ENCODE data around the gene CTBS. TPM values are rescaled to one million over a fixed set of nuclear protein-coding genes. Genes with fewer than 3 reads are reported as not detected.

The CTBS gene
- 10 to 100 TPM; 10.6 to 12.6 TPM for total RNA-seq

GRCh38 chr1:84573967-84574842, at the start of gene CTBS:
Gene CTBS, minus strand, starts transcription at chr1:84574440. Its CDS starts 25 bp downstream, at chr1:84574415.
- peaks cover 34% of the 10 kb centered on the region for H3K4me1 Mint-ChIP-seq
- H3K27ac Mint-ChIP-seq, result peak within 1 kb of the TSS; percentile 99
- H3K36me3 Mint-ChIP-seq, result peaks cover 31% of the 10 kb centered on the region
- peak; percentile 85 for DNase-seq
- H3K4me3 Mint-ChIP-seq, result peak within 1 kb of the TSS; percentile 95
- H3K27me3 Mint-ChIP-seq, result no peaks in the 10 kb centered on the region
- peaks cover 6% of the 10 kb centered on the region for H3K9me3 Mint-ChIP-seq

DNA sequence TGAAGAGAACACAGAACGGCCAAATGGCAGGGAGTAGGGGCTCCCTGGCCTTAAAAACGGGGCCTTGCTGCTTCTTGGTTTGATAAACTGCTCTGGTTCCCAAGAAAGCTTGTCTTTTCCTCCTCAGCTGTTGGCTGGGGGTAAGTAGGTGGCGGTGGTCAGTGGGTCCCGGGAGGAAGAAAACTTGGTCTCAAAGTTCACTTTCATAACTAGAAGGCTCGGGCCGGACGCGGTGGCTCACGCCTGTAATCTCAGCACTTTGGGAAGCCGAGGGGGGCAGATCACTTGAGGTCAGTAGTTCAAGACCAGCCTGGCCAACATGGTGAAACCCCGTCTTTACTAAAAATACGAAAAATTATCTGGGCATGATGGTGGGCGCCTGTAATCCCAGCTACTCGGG, 47.3 kb upstream of the CTBS start:
- Mint-ChIP-seq H3K27me3 (no peaks in the 10 kb centered on the region), H3K4me3 (no peak overlapping the region)
- no peak for DNase-seq

DNA sequence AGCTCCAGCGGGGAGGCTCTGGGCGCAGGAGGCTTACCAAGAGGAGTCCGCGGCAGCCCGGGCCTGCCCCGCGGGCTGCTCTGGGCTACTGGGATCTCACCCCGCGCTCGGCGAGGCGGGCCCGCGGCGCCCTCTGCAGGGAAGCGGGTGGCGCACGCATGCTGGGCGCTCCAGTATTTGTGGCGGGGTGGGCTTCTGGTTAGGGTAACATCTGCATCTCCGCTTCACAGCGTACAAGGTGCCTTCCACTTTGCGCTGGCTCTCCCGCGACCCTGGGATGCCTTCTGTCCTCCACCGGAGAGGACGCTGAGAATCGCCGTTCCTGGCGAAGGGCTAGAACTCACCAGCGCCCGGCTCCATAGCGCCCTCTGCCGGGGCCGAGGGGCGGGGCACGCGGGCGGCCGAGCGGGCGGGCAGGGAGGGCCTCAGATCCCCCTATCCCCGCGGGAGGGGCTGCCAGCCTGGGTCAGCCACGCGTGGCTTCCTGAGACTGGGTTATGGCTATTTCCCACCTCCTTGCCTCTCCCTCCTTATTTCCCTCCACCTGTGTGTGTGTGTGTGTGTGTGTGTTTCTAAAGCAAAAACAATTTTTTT, 46.6 kb upstream of the CTBS start:
- Mint-ChIP-seq H3K4me3 (peak overlapping the region; percentile 85), H3K4me1 (peaks cover 23% of the 10 kb centered on the region), H3K27ac (peak overlapping the region; percentile 89), H3K27me3 (no peaks in the 10 kb centered on the region), H3K36me3 (no peaks in the 10 kb centered on the region), H3K9me3 (no peaks in the 10 kb centered on the region)
- peak; percentile 87 for DNase-seq

More for the DNA sequence above, 47.3 kb upstream of the CTBS start:
- H3K4me1 Mint-ChIP-seq, result peaks cover 23% of the 10 kb centered on the region
- no peaks in the 10 kb centered on the region for H3K36me3 Mint-ChIP-seq
- H3K27ac Mint-ChIP-seq, result no peak overlapping the region
- H3K9me3 Mint-ChIP-seq, result no peaks in the 10 kb centered on the region

GRCh38 chr1:84619383-84620102, 45.3 kb upstream of the CTBS start:
- no peaks in the 10 kb centered on the region for H3K27me3 Mint-ChIP-seq
- H3K36me3 Mint-ChIP-seq, result no peaks in the 10 kb centered on the region
- H3K27ac Mint-ChIP-seq, result peak overlapping the region; percentile 80
- H3K9me3 Mint-ChIP-seq, result peaks cover 3% of the 10 kb centered on the region
- H3K4me3 Mint-ChIP-seq, result peak overlapping the region; percentile 26
- peaks cover 23% of the 10 kb centered on the region for H3K4me1 Mint-ChIP-seq
- DNase-seq, result peak; percentile 52

- Mint-ChIP-seq H3K36me3 (peaks cover 3% of the 10 kb centered on the region), H3K27me3 (no peaks in the 10 kb centered on the region), H3K4me3 (no peak overlapping the region)
These were observed 43.1 kb upstream of the CTBS start for GRCh38 chr1:84617349-84617748.

GRCh38 chr1:84615790-84616189, 41.5 kb upstream of the CTBS start:
- Mint-ChIP-seq H3K4me3 (no peak overlapping the region), H3K27me3 (no peaks in the 10 kb centered on the region), H3K4me1 (peaks cover 31% of the 10 kb centered on the region), H3K36me3 (peaks cover 6% of the 10 kb centered on the region), H3K27ac (no peak overlapping the region), H3K9me3 (peaks cover 22% of the 10 kb centered on the region)
- DNase-seq, result no peak

More at GRCh38 chr1:84617349-84617748, 43.1 kb upstream of the CTBS start:
- Mint-ChIP-seq H3K27ac (no peak overlapping the region), H3K4me1 (peaks cover 24% of the 10 kb centered on the region), H3K9me3 (peaks cover 17% of the 10 kb centered on the region)
- no peak for DNase-seq

- no peak for DNase-seq
- H3K27me3 Mint-ChIP-seq, result no peaks in the 10 kb centered on the region
- no peak overlapping the region for H3K4me3 Mint-ChIP-seq
- H3K4me1 Mint-ChIP-seq, result peaks cover 18% of the 10 kb centered on the region
- H3K36me3 Mint-ChIP-seq, result peaks cover 8% of the 10 kb centered on the region
- peaks cover 23% of the 10 kb centered on the region for H3K9me3 Mint-ChIP-seq
- no peak overlapping the region for H3K27ac Mint-ChIP-seq
These were observed 39.6 kb upstream of the CTBS start for GRCh38 chr1:84613887-84614286.

GRCh38 chr1:84613026-84613425, 38.8 kb upstream of the CTBS start:
- Mint-ChIP-seq H3K4me1 (peaks cover 18% of the 10 kb centered on the region), H3K27ac (no peak overlapping the region), H3K9me3 (peaks cover 23% of the 10 kb centered on the region), H3K27me3 (no peaks in the 10 kb centered on the region), H3K4me3 (no peak overlapping the region), H3K36me3 (peaks cover 8% of the 10 kb centered on the region)
- DNase-seq, result no peak

DNA sequence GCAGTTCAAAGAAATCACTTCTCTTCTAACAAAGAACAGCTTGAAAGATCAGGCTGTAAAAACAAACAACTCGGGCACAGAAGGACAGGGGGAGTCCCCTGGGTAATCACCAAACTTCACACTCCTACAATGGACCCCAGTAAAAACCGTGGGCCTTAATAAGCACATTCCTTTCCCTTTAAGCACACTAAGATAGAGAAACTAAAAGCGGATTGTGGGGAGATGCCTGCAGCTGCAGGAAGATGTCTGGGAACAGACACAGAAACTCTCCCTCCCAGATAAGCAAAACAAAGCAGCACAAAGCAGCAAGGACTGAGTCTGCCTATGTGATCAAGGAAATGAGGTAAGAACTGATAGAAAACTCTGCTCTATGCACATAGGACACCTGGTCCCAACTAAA, 37.6 kb upstream of the CTBS start:
- peak overlapping the region; percentile 33 for H3K4me3 Mint-ChIP-seq
- H3K27me3 Mint-ChIP-seq, result no peaks in the 10 kb centered on the region
- peaks cover 23% of the 10 kb centered on the region for H3K9me3 Mint-ChIP-seq
- peaks cover 18% of the 10 kb centered on the region for H3K4me1 Mint-ChIP-seq
- H3K27ac Mint-ChIP-seq, result peak overlapping the region; percentile 85
- peaks cover 8% of the 10 kb centered on the region for H3K36me3 Mint-ChIP-seq
- DNase-seq, result no peak

DNA sequence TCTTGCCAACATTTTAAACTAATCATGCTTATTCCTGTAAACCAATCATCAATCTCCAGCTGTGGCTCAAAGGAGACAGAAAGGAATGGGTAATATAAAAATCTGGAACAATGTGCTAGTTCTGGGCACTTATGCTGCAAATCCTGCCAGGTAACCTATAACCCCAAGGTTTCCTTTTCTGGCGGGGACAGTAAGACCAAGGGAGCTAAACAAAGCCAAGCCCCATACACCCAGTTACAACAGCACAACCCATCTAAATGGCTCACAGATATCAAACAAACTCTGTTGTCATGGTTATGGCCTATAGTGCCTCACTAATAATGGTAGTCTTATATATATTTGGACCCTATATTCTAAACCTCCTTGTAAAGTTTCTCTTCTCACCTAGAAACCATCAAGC, 36.9 kb upstream of the CTBS start:
- DNase-seq, result no peak
- Mint-ChIP-seq H3K4me1 (peaks cover 18% of the 10 kb centered on the region), H3K27ac (peak overlapping the region; percentile 85), H3K9me3 (peaks cover 28% of the 10 kb centered on the region), H3K27me3 (no peaks in the 10 kb centered on the region), H3K4me3 (peak overlapping the region; percentile 33), H3K36me3 (peaks cover 12% of the 10 kb centered on the region)

- H3K27me3 Mint-ChIP-seq, result no peaks in the 10 kb centered on the region
These were observed 32.7 kb upstream of the CTBS start for GRCh38 chr1:84606977-84607376.

DNA sequence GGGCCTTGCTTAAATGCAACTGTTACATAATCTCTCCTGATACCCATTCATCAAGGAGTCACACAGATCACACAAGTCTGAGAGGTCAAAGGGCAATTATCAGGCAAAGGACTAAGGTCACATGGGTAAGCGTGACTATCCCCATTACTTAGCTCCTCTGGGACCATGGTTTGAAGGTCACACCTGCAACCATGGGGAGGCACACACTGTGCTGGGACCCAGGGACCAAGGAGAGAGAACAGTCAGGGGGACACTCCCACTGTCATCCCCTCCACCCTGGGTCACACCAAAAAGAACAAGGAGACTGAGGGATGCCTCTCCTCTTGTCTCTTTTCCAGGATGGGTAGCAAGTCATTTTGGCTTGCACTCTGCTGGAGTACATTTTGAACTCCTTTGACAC, 30.9 kb upstream of the CTBS start:
- H3K4me1 Mint-ChIP-seq, result peaks cover 6% of the 10 kb centered on the region
- H3K27ac Mint-ChIP-seq, result no peak overlapping the region
- H3K9me3 Mint-ChIP-seq, result peaks cover 24% of the 10 kb centered on the region
- H3K27me3 Mint-ChIP-seq, result no peaks in the 10 kb centered on the region
- no peak overlapping the region for H3K4me3 Mint-ChIP-seq
- no peak for DNase-seq
- H3K36me3 Mint-ChIP-seq, result peaks cover 10% of the 10 kb centered on the region

More at GRCh38 chr1:84606977-84607376, 32.7 kb upstream of the CTBS start:
- Mint-ChIP-seq H3K27ac (no peak overlapping the region), H3K36me3 (peaks cover 15% of the 10 kb centered on the region), H3K9me3 (peaks cover 30% of the 10 kb centered on the region), H3K4me3 (no peak overlapping the region), H3K4me1 (peaks cover 8% of the 10 kb centered on the region)
- DNase-seq, result no peak

DNA sequence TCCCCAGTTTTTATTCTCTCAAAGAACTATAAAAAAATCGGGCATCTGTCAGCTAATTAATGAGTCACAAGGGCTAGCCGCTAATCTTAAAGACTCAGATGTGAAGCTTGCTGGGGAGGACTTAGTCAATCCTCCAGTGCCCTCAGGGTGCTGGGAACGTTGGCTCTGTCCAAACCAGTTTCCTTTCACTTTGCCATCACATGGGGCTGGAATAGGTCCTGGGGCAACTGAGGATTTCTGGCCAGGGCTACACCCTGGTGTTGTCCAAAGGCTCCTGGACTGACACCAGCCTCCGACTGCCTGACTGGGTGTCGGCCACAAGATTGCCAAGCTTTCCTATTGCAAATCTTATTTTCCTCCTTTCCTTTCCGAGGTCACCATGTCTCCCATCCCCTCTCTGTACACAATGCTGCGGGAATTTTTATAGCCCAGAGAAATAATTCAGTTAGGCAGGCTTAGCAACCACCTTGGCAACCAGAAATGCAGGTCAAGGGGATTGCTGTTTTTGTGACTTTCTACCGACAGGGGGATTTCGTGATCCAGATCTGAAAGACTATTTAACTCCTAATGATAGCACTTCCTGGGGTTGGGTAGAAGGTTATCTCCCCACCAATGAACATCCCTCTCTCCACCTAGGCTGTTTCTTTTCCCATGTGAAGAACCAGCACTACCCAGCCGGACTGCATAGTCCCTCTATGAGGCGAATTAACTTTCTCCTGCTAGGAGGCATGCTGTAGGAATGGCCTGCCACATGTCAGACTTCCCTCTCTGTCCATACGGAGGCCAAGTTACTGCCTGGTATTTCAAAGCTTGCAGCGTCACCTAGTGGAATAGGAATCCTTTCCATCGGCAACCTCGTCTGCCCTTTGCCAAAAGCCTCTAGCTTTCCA, 29.9 kb upstream of the CTBS start:
- Mint-ChIP-seq H3K27me3 (no peaks in the 10 kb centered on the region), H3K27ac (no peak overlapping the region), H3K9me3 (peaks cover 24% of the 10 kb centered on the region), H3K4me1 (peaks cover 13% of the 10 kb centered on the region), H3K36me3 (peaks cover 10% of the 10 kb centered on the region), H3K4me3 (no peak overlapping the region)
- no peak for DNase-seq

DNA sequence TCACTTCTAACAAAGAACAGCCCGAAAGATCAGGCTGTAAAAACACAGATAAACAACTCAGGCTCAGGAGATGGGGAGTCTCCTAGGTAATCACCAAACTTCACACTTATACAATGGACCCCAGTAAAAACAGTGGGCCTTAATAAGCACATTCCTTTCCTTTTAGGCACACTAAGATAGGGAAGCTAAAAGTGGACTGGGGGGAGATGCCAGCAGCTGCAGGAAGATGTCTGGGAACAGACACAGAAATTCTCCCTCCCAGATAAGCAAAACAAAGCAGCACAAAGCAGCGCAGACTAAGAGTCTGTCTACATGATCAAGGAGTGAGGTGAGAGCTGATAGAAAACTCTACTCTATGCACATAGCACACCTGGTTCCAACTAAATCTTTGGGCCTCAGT, 29.0 kb upstream of the CTBS start:
- peaks cover 24% of the 10 kb centered on the region for H3K9me3 Mint-ChIP-seq
- H3K36me3 Mint-ChIP-seq, result peaks cover 10% of the 10 kb centered on the region
- H3K4me3 Mint-ChIP-seq, result no peak overlapping the region
- H3K4me1 Mint-ChIP-seq, result peaks cover 22% of the 10 kb centered on the region
- H3K27ac Mint-ChIP-seq, result no peak overlapping the region
- no peak for DNase-seq
- H3K27me3 Mint-ChIP-seq, result no peaks in the 10 kb centered on the region

All from activated naive CD8-positive, alpha-beta T cell treated with anti-CD3 and anti-CD28 coated beads for 36 hours (primary cell).